GM12865 (cell line): ENCODE data around the gene AP1B1.

Experiments
- DNase-seq: peaks from one replicate; pipeline ENCODE4 v3.0.0; 2010; ENCODE audit warnings: low read depth
- H3K4me3 ChIP-seq: 2 replicates; pipeline ENCODE4 v1.5.1; 2011; ENCODE audit warnings: mild to moderate bottlenecking, low read depth, low read length, control low read depth
- CTCF ChIP-seq: IDR thresholded peaks from 2 replicates; pipeline ENCODE4 v1.5.1; 2011; ENCODE audit warnings: low read length, control low read depth, low read depth, inconsistent platforms; ENCODE audit not compliant: insufficient read depth; ENCODE audit errors: missing control alignments

Gene AP1B1

GRCh38 chr22:29313576-29314466 lies 74.5 kb downstream of the AP1B1 start:
- H3K4me3 ChIP-seq, result no peak overlapping the region
- DNase-seq, result no peak
- no peak for TF ChIP-seq CTCF

- TF ChIP-seq CTCF, result peak; percentile 55
- no peak overlapping the region for H3K4me3 ChIP-seq
- DNase-seq, result no peak
Measured at GRCh38 chr22:29313126-29313575, 75.2 kb downstream of the AP1B1 start.

- DNase-seq, result no peak
- no peak for TF ChIP-seq CTCF
- no peak overlapping the region for H3K4me3 ChIP-seq
Measured at GRCh38 chr22:29312218-29313125, 75.9 kb downstream of the AP1B1 start.

GRCh38 chr22:29311464-29312217 lies 76.7 kb downstream of the AP1B1 start:
- no peak for DNase-seq
- TF ChIP-seq CTCF, result no peak
- no peak overlapping the region for H3K4me3 ChIP-seq

- TF ChIP-seq CTCF, result no peak
- DNase-seq, result peak; percentile 56
- no peak overlapping the region for H3K4me3 ChIP-seq
Measured at GRCh38 chr22:29310863-29311339, 77.5 kb downstream of the AP1B1 start.
